HL-60 (cell line): Measurements from ENCODE around the gene MLXIP.

Source experiments
- CTCF ChIP-seq: IDR thresholded peaks from one replicate; pipeline ENCODE4 v1.5.1; 2011; ENCODE audit warnings: low read length, control low read depth, inconsistent platforms; ENCODE audit not compliant: insufficient read depth
- GABPA ChIP-seq: IDR thresholded peaks from 2 replicates; pipeline ENCODE4 v1.6.1; 2012; ENCODE audit warnings: low read depth
- POLR2AphosphoS5 ChIP-seq: IDR thresholded peaks from 2 replicates; pipeline ENCODE4 v1.6.1; 2012; ENCODE audit warnings: low read depth
- SPI1 ChIP-seq: IDR thresholded peaks from 2 replicates; pipeline ENCODE4 v1.6.1; 2012; ENCODE audit warnings: low read depth, mild to moderate bottlenecking, borderline replicate concordance
- TF ChIP-seq, protein P1 (sequence below): IDR thresholded peaks from 2 replicates; pipeline ENCODE4 v1.6.1; 2012; ENCODE audit warnings: low read depth; ENCODE audit not compliant: insufficient replicate concordance

GRCh38 chr12:122192441-122192840 is 113.9 kb downstream of the MLXIP start:
- TF ChIP-seq CTCF (no peak), SPI1 (no peak), POLR2AphosphoS5 (no peak), GABPA (no peak)
- TF ChIP-seq, protein P1, sequence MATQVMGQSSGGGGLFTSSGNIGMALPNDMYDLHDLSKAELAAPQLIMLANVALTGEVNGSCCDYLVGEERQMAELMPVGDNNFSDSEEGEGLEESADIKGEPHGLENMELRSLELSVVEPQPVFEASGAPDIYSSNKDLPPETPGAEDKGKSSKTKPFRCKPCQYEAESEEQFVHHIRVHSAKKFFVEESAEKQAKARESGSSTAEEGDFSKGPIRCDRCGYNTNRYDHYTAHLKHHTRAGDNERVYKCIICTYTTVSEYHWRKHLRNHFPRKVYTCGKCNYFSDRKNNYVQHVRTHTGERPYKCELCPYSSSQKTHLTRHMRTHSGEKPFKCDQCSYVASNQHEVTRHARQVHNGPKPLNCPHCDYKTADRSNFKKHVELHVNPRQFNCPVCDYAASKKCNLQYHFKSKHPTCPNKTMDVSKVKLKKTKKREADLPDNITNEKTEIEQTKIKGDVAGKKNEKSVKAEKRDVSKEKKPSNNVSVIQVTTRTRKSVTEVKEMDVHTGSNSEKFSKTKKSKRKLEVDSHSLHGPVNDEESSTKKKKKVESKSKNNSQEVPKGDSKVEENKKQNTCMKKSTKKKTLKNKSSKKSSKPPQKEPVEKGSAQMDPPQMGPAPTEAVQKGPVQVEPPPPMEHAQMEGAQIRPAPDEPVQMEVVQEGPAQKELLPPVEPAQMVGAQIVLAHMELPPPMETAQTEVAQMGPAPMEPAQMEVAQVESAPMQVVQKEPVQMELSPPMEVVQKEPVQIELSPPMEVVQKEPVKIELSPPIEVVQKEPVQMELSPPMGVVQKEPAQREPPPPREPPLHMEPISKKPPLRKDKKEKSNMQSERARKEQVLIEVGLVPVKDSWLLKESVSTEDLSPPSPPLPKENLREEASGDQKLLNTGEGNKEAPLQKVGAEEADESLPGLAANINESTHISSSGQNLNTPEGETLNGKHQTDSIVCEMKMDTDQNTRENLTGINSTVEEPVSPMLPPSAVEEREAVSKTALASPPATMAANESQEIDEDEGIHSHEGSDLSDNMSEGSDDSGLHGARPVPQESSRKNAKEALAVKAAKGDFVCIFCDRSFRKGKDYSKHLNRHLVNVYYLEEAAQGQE: no peak
